ENCODE data around the gene BEST4. TPM values are rescaled to one million over a fixed set of nuclear protein-coding genes. Genes with fewer than 3 reads are reported as not detected.
"Not testable (repeated sequence)": the region's sequence is repeated elsewhere in the genome, so short reads cannot be mapped to it uniquely, and the experiment has no call there.

BEST4 gene
- 0.19 TPM for total RNA-seq
- long read RNA-seq, partial matches to known transcripts = 0 of 1 reads
- long read RNA-seq, other reads (novel, unspliced or antisense) = 1 of 1 reads

GRCh38 chr1:44788120-44788860 lies at the start of gene BEST4:
Gene BEST4, minus strand, starts transcription at chr1:44788170. Its CDS starts 465 bp downstream, at chr1:44787705.
- no peak for DNase-seq (ENCODE audit: low spot score)

DNA sequence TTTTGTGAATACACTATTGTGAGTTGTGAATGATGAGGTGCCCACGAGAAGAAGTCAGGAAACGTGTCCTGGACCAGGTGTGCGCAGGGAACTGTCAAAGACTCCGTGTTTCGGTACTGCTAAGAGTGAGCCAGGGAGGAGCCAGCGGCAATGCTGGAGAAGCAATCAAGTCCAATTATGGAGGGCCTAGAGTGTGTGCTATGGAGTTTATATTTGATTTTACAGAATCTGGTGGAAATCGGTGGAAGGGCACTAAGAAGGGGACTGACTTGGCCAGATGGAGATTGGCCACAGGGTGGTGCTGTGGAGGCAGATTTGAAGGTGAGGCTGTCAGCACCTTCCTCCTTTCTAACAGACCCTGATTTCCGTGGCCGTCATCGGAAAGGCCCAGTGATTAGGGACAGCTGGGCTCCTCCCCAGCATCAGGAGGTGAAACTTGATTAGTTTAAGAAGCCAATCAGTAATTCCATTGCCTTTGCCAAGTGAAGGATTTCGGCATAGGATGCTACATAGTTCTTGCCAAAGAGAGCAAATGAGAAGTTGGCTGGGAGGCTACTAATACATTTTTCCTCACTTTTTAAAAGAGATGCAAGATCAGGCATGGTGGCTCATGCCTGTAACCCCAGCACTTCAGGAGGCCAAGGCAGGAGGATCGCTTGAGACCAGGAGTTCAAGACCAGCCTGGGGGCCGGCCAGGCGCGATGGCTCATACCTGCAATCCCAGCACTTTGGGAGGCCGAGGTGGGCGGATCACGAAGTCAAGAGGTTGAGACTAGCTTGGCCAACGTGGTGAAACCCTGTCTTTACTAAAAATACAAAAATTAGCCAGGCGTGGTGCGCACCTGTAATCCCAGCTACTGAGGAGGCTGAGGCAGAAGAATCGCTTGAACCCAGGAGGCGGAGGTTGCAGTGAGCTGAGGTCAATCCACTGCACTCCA lies 48.0 kb upstream of the BEST4 start:
- no peak for DNase-seq (ENCODE audit: low spot score)

DNA sequence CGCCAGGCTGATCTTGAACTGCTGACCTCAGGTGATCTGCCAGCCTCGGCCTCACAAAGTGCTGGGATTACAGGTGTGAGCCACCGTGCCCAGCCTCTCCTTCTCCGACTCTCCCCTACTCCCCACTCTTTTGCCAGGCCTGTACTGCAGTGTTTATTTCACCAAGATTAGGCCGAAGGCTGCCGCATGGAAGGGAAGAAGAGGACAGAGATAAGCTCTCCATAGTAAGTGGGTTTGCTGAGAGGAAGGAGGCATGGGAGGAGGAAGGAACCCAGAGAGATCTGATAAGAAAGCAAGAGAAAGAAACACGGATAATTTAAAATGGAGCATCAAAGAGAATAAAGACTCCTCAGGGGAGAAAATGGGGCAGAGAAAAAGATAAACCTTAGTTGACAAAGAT lies 46.4 kb upstream of the BEST4 start:
- DNase-seq (ENCODE audit: low spot score) = no peak

DNA sequence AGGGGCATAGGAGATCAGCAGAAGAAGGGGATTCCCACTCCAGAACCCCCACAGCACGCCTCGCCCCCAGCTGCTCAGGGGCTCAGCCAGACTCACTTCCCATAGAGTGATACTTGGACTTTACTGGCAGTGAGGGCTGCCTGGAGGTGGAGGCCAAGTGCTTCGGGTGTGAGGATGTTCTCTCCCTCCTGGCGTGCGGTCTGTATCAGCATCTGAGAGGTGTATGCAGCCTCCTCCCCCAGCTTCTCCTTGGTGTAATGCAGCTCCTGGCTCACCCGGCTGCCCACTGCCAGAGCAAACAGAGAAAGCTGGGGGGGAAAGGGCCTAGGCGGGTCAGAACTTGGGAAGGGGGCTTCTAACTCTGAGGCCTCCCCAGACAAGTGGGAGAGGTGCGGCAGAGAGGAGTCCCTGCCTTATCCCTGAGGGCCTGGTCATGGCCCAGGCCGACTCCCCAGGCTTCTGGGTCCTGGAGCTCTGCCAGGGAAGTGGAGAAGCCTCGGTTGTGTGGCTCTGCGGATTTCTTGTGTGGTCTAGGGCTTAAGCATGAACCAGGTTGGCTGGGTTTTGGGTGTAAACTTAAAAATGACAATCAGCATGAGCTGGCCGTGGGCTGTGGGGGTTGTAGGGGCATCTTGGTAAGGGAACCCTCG lies 44.2 kb upstream of the BEST4 start:
- DNase-seq (ENCODE audit: low spot score) = no peak

DNA sequence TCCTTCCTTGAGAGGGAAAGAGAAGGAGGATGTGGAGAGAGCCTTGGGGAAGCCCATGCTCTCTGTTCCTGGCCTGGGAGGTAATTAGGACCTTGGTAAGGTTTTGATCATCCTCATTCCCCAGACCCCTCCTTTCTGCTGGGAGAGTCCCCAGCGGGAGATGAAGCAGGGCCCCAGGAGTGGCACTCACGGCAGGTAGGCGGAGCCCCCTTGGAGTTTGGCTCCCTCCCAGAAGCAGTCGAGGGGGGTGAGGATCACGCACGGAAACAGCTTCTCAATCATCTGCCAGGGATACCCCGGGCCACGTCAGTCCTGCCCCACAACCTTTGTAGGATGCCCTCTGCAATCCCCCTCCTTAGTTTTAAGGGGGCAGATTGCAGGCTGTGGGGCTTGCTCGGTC lies 43.5 kb upstream of the BEST4 start:
- DNase-seq (ENCODE audit: low spot score) = no peak

- no peak for DNase-seq (ENCODE audit: low spot score)
Measured at GRCh38 chr1:44830900-44831304, 42.9 kb upstream of the BEST4 start.

DNA sequence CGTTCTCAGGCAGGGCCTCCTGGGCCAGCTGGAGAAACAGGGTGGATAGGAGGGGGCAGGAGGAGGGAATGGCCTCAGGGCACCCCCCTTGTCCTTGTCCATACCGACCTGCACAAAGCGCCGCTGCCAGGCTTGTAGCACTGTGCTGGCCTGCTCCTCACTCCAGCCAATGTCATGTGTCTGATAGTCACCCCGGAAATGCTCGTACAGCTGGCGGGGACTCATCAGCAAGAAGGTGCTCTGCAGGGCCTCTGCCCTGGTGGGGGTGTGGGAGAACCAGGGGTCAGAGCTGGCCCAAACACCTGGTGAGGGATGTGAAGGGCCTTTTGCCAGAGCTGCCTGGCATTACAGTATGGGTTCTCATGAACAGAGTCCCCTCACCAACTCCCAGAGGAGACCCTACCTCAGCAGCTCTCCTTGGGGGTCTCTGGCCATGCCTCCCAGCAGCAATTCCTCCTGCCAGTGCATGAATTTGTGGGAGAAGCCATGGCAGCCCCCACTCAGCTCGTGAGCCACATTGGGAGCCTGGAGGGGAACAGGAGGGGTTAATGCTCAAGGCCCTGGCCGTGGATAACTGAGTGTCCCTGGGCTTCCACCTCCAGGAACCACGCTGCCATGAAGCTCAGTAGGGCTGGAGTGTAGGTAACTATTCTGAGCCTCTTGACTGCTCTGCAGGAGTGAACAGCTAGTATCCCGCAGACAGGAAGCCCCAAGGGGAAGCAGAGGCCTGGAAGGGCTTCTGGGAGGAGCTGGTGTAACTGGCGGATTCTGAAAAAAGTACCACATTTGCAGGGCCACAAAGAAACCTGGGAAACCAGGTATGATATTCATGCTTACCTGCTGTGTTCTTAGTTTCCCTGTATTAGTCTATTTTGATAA lies 41.8 kb upstream of the BEST4 start:
- no peak for DNase-seq (ENCODE audit: low spot score)

GRCh38 chr1:44828841-44829440 lies 41.0 kb upstream of the BEST4 start:
- DNase-seq (ENCODE audit: low spot score) = no peak

DNA sequence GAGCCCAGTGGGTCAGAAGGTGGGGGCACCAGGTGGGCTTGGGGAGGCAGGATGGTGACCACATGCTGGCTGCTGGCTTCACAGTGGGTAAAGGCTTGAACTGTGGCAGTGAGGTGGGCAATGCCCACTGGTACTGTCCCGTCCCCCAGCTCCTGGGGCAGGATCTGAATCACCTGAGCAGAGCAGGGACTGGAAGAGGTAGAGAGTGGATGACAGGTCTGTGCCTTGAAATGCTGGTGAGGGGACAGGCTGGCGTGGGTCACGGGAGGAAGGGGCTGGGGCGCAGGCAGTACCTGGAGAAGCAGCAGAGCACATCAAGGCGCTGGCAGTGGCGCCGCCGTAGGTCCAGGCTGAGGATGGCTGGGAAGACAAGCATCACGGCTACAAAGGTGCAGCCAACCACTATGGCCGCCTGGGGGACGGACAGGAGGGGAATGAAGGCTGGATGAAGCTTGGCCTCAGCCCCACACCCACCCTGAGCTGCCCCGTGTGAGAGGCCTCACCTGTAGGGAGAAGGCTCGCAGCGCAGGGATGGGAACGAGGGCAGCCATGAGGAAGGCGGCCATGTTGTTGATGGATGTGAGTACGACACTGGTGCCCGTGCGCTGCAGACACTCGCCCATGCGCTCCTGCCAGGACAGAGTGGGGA lies 40.2 kb upstream of the BEST4 start:
- DNase-seq (ENCODE audit: low spot score) = no peak

DNA sequence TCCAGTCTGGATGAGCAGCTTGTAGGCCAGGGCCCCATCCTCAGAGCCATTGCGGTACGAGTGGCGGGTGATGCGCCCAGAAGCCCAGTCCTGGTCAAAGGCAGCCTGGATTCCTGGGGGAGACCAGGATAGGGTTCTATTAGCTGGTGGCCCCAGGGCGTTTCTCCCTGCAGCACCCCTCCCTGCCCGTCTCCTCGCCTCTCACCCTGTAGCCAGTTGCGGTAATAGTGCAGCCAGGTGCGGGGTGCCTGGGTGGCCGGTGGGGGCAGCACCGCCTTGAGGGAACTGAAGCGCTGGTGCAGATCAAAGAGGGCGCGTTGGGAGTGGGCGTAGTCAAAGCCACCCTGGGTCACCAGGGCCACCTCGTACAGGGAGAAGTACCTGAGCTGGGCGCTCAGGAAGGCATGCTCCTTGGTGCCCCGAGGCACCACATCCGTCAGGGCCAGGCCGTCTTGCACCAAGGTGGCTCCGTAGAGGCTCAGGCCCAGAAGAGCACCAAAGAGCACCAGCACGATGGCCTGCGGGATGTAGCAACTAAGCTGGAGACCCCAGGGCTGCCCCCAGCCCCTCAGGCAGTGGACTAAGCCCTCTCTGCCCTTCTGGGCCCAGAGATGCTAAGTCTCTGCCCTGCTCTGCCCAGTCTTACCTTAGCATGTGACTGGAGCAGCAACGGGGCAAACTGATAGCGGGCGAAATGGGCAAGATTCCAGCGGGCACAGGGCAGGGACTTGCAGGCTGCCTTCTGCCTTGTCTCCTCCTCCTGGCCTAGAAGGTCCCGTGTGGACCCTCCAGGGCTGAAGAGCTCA lies 39.4 kb upstream of the BEST4 start:
- DNase-seq (ENCODE audit: low spot score) = no peak

- no peak for DNase-seq (ENCODE audit: low spot score)
Measured at GRCh38 chr1:44826375-44827196, 38.6 kb upstream of the BEST4 start.

DNA sequence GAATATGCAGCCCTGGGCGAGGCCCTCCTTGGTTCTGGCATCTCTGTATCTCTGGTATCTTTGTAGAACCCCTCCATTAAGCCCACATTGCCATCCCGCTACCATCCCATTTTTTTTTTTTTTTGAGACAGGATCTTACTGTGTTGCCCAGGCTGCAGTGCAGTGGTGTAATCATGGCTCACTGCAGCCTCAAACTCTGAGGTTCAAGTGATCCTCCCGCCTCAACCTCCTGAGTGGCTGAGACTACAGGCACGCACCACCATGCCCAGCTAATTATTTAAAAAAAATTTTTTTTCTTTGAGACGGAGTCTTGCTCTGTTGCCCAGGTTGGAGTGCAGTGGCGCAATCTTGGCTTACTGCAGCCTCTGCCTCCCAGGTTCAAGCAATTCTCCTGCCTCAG lies 36.4 kb upstream of the BEST4 start:
- DNase-seq (ENCODE audit: low spot score) = not testable (repeated sequence)

DNA sequence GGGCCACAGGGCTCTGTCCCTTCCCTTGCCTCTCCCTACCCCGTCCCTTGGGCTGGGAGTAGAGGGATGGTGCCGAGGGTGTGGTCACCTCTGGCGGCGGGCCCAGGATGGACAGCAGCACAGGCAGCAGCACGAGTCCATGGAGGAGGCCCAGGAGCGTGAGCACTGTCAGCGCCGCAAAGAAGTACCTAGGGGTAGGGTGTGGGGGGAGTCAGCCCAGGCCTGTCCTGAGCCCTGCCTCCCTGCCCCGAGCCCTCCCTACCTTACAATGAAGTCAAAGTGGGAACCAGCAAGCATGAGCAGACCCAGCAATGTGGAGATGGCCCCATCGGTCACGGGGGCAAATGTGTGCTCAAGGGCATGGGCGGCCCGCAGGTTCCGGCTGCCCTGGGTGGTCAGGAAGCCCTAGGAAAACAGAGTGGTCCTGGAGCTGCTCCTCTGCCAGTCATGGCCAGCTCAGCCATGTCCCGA lies 35.0 kb upstream of the BEST4 start:
- no peak for DNase-seq (ENCODE audit: low spot score)

GRCh38 chr1:44822131-44822701 lies 34.2 kb upstream of the BEST4 start:
- no peak for DNase-seq (ENCODE audit: low spot score)

DNA sequence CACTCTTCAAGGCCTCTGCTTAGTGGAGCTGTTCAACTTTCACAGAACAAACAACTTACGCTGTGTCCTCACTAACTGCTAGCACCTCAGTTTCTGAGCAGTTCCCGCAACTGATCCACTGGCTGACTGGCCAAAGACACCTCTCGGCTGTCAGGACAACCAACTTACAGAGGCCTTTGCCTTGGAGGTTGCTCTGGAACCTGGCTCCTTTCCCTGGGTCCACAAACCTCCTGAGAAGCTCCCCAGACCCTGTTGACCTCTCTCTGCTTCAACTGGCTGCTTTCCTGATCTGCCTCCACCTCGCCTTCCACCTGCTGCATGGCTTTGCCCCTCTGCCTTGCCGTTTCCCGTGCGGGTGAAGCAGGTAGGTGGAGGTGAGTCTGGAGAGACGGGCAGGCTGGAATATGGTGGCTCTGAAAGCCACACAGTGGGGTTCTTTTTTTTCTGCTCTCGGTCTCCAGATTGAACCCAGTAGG lies 33.3 kb upstream of the BEST4 start:
- no peak for DNase-seq (ENCODE audit: low spot score)

DNA sequence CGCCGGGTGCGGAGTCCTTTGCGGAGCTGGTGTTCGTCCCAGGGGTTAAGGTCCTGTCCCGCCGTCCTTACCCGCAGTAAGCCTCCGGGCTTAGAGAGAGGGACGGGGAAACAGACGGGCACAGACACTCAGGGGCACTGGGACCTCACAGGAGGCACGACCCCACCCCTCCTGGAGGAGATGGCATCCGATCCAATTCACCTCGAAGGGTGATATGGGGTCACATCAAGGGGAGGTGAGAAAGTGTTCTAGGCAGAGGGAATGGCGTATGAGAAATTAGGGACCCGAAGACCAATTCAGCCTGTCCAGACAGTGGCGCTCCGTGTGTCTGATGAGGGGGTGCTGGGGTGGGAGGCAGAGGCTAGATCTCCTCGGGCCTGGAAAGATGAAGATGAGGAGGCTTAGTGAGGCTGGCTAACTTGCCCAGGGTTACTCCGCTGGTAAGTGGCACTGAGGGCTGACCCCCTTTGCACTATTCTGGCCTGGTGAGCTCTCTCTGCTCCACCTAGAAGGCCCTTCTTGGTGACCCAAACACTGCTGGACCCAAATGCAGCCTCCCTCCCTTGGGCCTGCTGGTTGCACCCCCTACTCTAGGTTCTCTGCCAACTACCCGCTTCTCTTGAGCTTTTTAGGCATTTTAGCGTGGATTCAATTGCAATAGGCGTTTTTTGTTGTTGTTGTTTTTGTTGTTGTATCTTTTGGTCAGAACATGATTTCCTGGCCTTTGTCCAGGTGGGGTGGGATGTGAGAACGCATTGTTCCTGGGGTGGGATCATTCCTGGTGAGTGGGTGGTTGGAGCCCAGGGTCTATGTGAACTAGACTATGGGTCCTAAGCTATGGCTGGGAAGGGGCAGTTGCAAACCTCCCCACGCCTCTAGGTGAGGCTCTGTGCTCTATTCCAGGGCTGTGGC lies 32.6 kb upstream of the BEST4 start:
- no peak for DNase-seq (ENCODE audit: low spot score)

Measured in mesenteric fat pad (tissue), 1 donor.